ENCODE results near the gene CDKN2D. TPM values are rescaled to one million over a fixed set of nuclear protein-coding genes. Genes with fewer than 3 reads are reported as not detected.
"Not testable (repeated sequence)": the region's sequence is repeated elsewhere in the genome, so short reads cannot be mapped to it uniquely, and the experiment has no call there.

Gene CDKN2D
- total RNA-seq, 1 donor from 2014 or later, result 6.2 TPM

GRCh38 chr19:10580979-10581631 is 12.3 kb upstream of the CDKN2D start:
- peak; percentile 88 for DNase-seq (ENCODE audit: low spot score)

GRCh38 chr19:10577951-10578350 is 9.2 kb upstream of the CDKN2D start:
- no peak for DNase-seq (ENCODE audit: low spot score)

GRCh38 chr19:10575011-10575716 is 6.4 kb upstream of the CDKN2D start:
- DNase-seq (ENCODE audit: low spot score), result no peak

GRCh38 chr19:10574462-10574861 is 5.7 kb upstream of the CDKN2D start:
- DNase-seq (ENCODE audit: low spot score), result no peak

- not testable (repeated sequence) for DNase-seq (ENCODE audit: low spot score)
Observed at GRCh38 chr19:10573793-10574192, 5.0 kb upstream of the CDKN2D start.

- peak; percentile 35 for DNase-seq (ENCODE audit: low spot score)
Observed at GRCh38 chr19:10568062-10568825, 535 bp downstream of the CDKN2D start.

DNA sequence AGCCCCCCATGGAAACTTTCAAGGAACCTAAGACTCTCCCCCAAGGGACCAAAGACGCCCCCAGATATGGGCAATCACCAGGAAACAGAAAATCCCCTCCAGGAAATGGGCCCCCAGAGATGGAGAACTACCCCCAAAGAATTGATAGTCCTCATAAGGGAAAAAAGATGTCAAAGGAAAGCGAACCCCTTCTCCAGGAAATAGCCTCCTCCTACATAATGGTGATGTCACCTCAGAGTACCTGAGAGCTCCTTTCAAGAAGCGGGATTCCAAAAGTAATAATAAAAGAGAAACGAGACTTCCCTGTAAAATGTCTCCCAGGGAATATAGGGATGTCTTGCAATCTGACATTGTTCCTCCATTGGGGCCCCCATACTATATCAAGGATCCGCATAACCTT is 1.1 kb downstream of the CDKN2D start:
- DNase-seq (ENCODE audit: low spot score), result no peak

- no peak for DNase-seq (ENCODE audit: low spot score)
Observed at GRCh38 chr19:10566658-10567410, 1.9 kb downstream of the CDKN2D start.

DNA sequence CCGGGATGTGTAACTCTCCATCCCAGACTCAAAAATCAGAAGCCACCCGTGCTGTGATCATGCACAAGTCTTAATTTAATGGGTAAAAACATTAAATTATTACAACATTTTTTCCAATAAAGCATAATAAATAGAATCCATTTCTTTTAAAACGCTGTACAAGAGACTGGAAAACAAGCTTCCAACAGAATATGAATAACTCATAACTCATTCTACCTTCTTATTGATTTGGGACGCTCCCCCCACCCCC is 2.4 kb downstream of the CDKN2D start:
- no peak for DNase-seq (ENCODE audit: low spot score)

DNA sequence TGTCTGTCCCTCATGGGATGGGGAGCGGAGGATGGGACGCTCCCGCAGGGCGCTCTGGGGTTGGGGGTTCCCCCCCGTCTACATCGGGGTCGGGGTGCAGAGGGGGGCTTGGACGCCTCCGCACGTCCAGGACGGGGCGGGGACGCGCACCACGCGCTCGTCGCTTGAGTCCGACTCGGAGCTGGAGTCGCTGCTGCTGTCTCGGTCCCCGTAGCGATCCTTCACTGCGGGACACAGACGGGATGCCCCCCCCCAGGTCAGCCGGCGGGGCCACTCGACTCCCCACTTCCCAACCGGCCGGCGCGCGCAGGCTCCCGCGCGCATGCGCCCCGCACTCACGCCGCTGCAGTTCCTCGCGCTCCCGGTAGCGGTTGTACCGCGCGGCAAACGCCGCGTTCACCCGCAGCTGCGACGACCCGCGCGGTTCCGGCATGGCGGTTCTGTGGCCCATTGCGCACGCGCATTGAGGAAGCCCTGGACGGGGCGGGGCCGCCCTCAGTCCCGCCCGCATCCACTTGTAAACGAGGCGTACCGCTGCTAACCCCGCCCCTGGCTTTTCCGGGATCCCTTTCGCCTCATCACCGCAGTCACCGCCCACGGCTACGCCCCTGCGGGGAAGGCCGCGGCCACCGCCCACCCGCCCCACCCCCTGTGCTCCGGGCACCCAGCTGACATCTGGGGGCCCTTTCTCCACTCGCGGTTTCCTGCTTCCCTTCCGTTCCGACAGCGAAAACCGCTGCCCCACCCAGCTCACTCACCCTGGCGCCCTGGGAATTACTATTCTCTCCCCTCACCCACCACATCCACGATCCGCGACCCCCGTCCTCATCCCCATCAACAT is 3.0 kb downstream of the CDKN2D start, which contains the start of gene KRI1:
Gene KRI1, minus strand, starts transcription at position 444 of the 841 bp plus-strand sequence. Its CDS starts 11 bp downstream, at position 433.
- DNase-seq (ENCODE audit: low spot score), result peak; percentile 99

DNA sequence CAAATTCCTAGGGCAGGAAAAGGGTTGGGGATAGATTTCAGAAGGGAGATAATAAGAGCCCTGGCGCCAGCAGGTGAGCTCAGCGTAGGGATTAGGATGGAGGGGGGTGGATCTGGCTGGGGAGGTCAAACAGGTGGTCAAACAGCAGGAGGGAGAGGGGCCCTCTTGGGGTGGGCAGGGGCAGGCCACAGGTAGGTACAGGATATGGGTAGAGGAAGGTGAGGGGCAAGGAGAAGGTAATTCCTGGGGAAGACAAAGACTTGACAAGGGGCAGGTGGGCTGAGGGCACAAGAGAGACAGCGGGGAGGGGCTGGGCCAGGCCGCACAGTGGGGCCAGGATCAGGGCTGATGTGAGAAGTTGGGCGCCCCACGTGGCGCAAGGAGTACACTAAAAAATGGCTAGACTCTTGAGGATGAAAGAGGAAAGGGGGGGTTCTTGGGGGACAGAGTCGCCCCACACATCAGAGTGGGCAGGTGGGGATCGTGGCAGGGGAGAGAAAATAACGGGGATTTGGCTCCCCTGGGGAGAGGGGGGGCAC is 3.7 kb downstream of the CDKN2D start:
- DNase-seq (ENCODE audit: low spot score), result no peak

DNA sequence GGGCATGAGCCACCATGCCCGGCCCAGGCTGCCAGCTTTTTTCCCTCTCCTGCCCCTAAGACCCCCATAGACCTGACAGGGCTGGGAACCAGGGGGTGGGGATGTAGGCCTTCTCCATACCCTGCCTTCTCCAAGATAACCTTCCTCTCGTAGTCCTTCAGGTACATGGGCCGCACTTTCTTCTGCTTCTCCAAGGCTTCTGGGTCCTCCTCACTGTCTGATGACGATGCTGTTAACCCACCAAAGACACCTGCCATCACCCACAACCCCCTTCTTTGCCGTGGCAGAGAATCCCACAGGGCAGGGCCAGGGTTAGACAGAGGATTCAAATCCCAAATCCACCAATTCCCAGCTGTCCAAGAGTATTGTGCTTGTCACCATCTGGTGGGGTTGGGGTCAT is 6.2 kb downstream of the CDKN2D start:
- DNase-seq (ENCODE audit: low spot score), result no peak

- no peak for DNase-seq (ENCODE audit: low spot score)
Observed at GRCh38 chr19:10560154-10560553, 8.6 kb downstream of the CDKN2D start.

- DNase-seq (ENCODE audit: low spot score), result no peak
Observed at GRCh38 chr19:10557603-10558197, 11.1 kb downstream of the CDKN2D start.

- DNase-seq (ENCODE audit: low spot score), result no peak
Observed at GRCh38 chr19:10555610-10555973, 13.2 kb downstream of the CDKN2D start.

DNA sequence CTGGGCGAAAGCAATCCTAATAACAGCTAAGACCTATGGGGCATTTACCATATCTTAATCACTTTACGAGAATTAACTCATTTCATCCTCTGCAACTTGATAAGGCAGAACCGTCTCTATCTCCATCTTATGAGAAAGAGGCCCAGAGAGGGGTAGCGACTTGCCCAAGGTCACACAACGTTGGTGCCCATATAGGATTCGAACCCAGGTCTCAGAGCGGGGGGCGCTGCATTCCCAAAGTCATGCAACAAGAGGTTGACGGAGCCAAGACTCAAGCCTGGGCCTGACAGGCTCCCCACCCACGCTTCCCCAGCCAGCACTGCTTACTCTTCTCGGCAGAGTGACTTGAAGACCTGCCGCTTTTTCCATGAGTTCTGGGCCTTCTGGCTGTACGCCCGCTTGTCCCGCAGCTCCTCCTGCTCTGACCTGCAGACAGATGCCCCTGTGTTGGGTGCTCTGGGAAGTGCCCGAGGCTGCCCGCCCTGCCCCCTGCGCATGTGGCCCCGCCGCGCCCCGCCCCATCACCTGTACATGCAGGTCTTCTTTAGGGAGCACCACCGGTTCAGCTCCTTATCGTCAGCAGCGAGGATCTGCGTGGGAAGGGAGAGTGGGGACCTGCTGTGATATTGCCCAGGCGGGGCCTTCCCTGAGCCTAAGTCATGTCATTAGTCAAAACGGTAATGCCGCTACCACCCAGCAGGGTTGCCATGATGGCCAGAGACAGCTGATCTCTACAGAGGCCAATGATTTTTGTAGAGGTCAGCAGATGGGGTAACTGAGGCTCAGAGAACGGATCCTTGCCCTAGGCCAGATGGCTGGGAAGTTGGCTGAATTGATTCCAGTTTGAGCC is 13.8 kb downstream of the CDKN2D start:
- DNase-seq (ENCODE audit: low spot score), result no peak

- DNase-seq (ENCODE audit: low spot score), result no peak
Observed at GRCh38 chr19:10553943-10554381, 14.8 kb downstream of the CDKN2D start.

DNA sequence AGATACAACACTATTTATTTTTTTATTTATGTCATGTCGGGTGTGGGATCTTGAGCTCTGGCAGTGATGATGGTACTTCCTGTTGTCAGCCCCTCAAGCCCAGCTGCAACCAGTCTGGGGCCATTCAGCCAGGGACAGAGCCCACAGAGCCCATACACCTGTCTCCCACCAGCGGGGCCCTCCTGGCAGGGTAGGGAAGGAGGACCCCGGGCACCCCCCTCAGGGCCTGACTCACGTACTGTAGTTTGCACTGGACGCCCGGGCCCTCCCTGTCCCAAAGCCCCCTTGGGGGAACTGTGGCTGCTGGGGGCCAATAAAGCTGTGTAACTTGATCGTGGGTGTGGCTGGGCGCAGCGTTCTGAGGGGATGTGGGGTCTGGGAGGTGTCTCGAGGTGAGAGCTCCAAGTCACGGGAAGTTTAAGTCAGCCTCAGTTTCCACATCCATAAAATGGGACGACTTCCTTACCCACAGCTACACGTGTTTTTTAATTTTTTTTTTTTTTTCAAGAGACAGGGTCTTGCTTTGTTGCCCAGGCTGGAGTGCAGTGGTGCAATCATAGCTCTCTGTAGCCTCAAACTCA is 15.6 kb downstream of the CDKN2D start:
- no peak for DNase-seq (ENCODE audit: low spot score)

DNA sequence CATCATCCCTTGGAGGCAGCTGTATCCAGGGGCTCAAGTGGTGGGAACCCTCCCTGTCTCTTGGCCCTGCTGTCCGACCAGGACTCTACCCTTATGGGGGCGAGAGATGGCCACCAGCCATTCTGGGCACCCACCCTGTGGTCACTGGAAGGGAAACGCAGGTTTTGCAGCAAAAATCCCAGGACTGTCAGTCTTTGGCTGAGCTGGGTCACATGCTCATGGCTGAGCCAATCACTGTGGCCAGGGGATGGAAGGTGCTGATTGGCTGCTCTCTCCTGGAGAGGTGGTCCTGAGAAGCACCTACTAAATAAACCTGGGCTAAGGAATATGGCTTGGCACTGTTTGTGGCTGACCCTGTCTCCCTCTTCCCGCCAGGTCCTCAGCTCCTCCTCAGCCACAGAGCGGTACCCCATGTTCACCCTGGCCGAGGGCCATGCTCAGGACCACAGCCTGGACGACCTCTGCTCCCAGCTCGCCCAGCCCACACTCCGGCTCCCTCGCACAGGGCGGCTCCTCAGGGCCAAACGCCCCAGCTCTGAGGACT is 16.2 kb downstream of the CDKN2D start:
- no peak for DNase-seq (ENCODE audit: low spot score)
